Skeletal muscle tissue (tissue), 4 donors: Measurements from ENCODE around the gene COX19. TPM values are rescaled to one million over a fixed set of nuclear protein-coding genes. Genes with fewer than 3 reads are reported as not detected.

Experiments
- H3K27ac ChIP-seq: one replicate; pipeline ENCODE4 v1.7.0; 2013; ENCODE audit warnings: mild to moderate bottlenecking, low read depth, low read length, inconsistent platforms
- H3K27me3 ChIP-seq, 3 donors: one replicate each; pipeline ENCODE4 v1.7.0; 2013; ENCODE audit warnings: low read length in 3 of 3; ENCODE audit not compliant: control insufficient read depth in 3 of 3, insufficient read depth in 3 of 3
- H3K36me3 ChIP-seq, 3 donors: one replicate each; pipeline ENCODE4 v1.7.0; 2013; ENCODE audit warnings: low read length in 3 of 3; ENCODE audit not compliant: control insufficient read depth in 3 of 3, insufficient read depth in 3 of 3
- H3K4me1 ChIP-seq, 3 donors: one replicate each; pipeline ENCODE4 v1.7.0; 2013; ENCODE audit warnings: low read length in 3 of 3, mild to moderate bottlenecking in 3 of 3; ENCODE audit not compliant: control insufficient read depth in 3 of 3, insufficient read depth in 3 of 3
- H3K4me3 ChIP-seq, 3 donors: one replicate each; pipeline ENCODE4 v1.7.0; 2013; ENCODE audit warnings: low read length in 3 of 3
- H3K9ac ChIP-seq, 3 donors: one replicate each; pipeline ENCODE4 v1.7.0; 2013; ENCODE audit warnings: low read length in 3 of 3, mild to moderate bottlenecking in 3 of 3, moderate library complexity in 2 of 3, low read depth in 1 of 3
- H3K9me3 ChIP-seq, 3 donors: one replicate each; pipeline ENCODE4 v1.7.0; 2013; ENCODE audit warnings: low read length in 3 of 3; ENCODE audit not compliant: control insufficient read depth in 3 of 3
- total RNA-seq: library from RNA; depleted of rRNA; stranded (reverse); fragments of >200 nt; gene quantifications from one replicate; pipeline ENCODE4 v1.2.3, GENCODE V29; 2014
- donor health status: Osteomylitis.

COX19 gene
- total RNA-seq, 1 donor from 2014 or later, result 12.0 TPM

- Histone ChIP-seq H3K4me3 (no peak overlapping the region), H3K27ac (no peak overlapping the region), H3K9me3 (no peaks in the 10 kb centered on the region), H3K4me1 (peaks cover 4 to 14% (median 9%) of the 10 kb centered on the region in 3 donors), H3K9ac (no peak overlapping the region), H3K36me3 (no peaks in the 10 kb centered on the region), H3K27me3 (peaks cover 7 to 15% (median 10%) of the 10 kb centered on the region in 3 donors)
Measured at GRCh38 chr7:978416-979091, 3.2 kb upstream of the COX19 start.

- H3K4me3 ChIP-seq, result no peak overlapping the region
- peaks cover 6 to 10% (median 6%) of the 10 kb centered on the region in 3 donors for H3K27me3 ChIP-seq
- no peaks in the 10 kb centered on the region for H3K9me3 ChIP-seq
- no peak overlapping the region for H3K27ac ChIP-seq
- H3K36me3 ChIP-seq, result no peaks in the 10 kb centered on the region
- peaks cover 9 to 19% (median 12%) of the 10 kb centered on the region in 3 donors for H3K4me1 ChIP-seq
- H3K9ac ChIP-seq, result no peak overlapping the region
Measured at GRCh38 chr7:978049-978346, 2.6 kb upstream of the COX19 start.

GRCh38 chr7:977326-978048, 2.1 kb upstream of the COX19 start:
- H3K4me3 ChIP-seq, result no peak overlapping the region
- H3K9me3 ChIP-seq, result no peaks in the 10 kb centered on the region
- peaks cover 3 to 7% (median 5%) of the 10 kb centered on the region in 3 donors for H3K27me3 ChIP-seq
- H3K36me3 ChIP-seq, result peaks cover 0 to 5% (median 4%) of the 10 kb centered on the region in 3 donors
- peaks cover 9 to 23% (median 12%) of the 10 kb centered on the region in 3 donors for H3K4me1 ChIP-seq
- H3K9ac ChIP-seq, result no peak overlapping the region
- no peak overlapping the region for H3K27ac ChIP-seq

GRCh38 chr7:976901-977325, 1.6 kb upstream of the COX19 start:
- Histone ChIP-seq H3K9ac (no peak overlapping the region), H3K4me3 (no peak overlapping the region), H3K9me3 (no peaks in the 10 kb centered on the region), H3K27ac (no peak overlapping the region), H3K4me1 (peaks cover 9 to 26% (median 12%) of the 10 kb centered on the region in 3 donors), H3K27me3 (peaks cover 0 to 1% (median 0%) of the 10 kb centered on the region in 3 donors), H3K36me3 (peaks cover 5 to 11% (median 9%) of the 10 kb centered on the region in 3 donors)

- Histone ChIP-seq H3K9me3 (no peaks in the 10 kb centered on the region), H3K4me1 (peaks cover 9 to 29% (median 14%) of the 10 kb centered on the region in 3 donors), H3K36me3 (peaks cover 11 to 13% (median 13%) of the 10 kb centered on the region in 3 donors), H3K9ac (peak overlapping the region in 1 of 3 donors; percentile 66), H3K27me3 (no peaks in the 10 kb centered on the region), H3K27ac (no peak overlapping the region), H3K4me3 (peak overlapping the region; percentile 51 to 92 (median 61))
Measured at GRCh38 chr7:975702-976473, 539 bp upstream of the COX19 start.

- H3K36me3 ChIP-seq, result peaks cover 12 to 18% (median 16%) of the 10 kb centered on the region in 3 donors
- H3K27ac ChIP-seq, result peak overlapping the region; percentile 96
- no peaks in the 10 kb centered on the region for H3K27me3 ChIP-seq
- peaks cover 9 to 30% (median 13%) of the 10 kb centered on the region in 3 donors for H3K4me1 ChIP-seq
- peak overlapping the region; percentile 84 to 92 (median 91) for H3K4me3 ChIP-seq
- no peaks in the 10 kb centered on the region for H3K9me3 ChIP-seq
- H3K9ac ChIP-seq, result peak overlapping the region; percentile 84 to 97 (median 96)
Measured at GRCh38 chr7:974172-974571, 1.2 kb downstream of the COX19 start.

- no peak overlapping the region for H3K4me3 ChIP-seq
- H3K27ac ChIP-seq, result no peak overlapping the region
- no peaks in the 10 kb centered on the region for H3K9me3 ChIP-seq
- no peaks in the 10 kb centered on the region for H3K27me3 ChIP-seq
- H3K36me3 ChIP-seq, result peaks cover 18 to 26% (median 20%) of the 10 kb centered on the region in 3 donors
- H3K9ac ChIP-seq, result no peak overlapping the region
- H3K4me1 ChIP-seq, result peaks cover 9 to 30% (median 13%) of the 10 kb centered on the region in 3 donors
Measured at GRCh38 chr7:973312-973711, 2.0 kb downstream of the COX19 start.

- no peak overlapping the region for H3K4me3 ChIP-seq
- H3K4me1 ChIP-seq, result peaks cover 9 to 30% (median 13%) of the 10 kb centered on the region in 3 donors
- no peak overlapping the region for H3K27ac ChIP-seq
- no peaks in the 10 kb centered on the region for H3K9me3 ChIP-seq
- H3K27me3 ChIP-seq, result no peaks in the 10 kb centered on the region
- H3K9ac ChIP-seq, result no peak overlapping the region
- H3K36me3 ChIP-seq, result peaks cover 23 to 31% (median 26%) of the 10 kb centered on the region in 3 donors
Measured at GRCh38 chr7:972676-973309, 2.6 kb downstream of the COX19 start.

- no peaks in the 10 kb centered on the region for H3K27me3 ChIP-seq
- peaks cover 26 to 37% (median 29%) of the 10 kb centered on the region in 3 donors for H3K36me3 ChIP-seq
- H3K9ac ChIP-seq, result peak overlapping the region in 1 of 3 donors; percentile 8
- H3K4me1 ChIP-seq, result peaks cover 9 to 30% (median 13%) of the 10 kb centered on the region in 3 donors
- H3K27ac ChIP-seq, result no peak overlapping the region
- H3K4me3 ChIP-seq, result no peak overlapping the region
- no peaks in the 10 kb centered on the region for H3K9me3 ChIP-seq
Measured at GRCh38 chr7:972110-972509, 3.2 kb downstream of the COX19 start.
